SK-N-MC (cell line): ENCODE measurements around the gene EXOSC6.
"Not testable (repeated sequence)": the region's sequence is repeated elsewhere in the genome, so short reads cannot be mapped to it uniquely, and the experiment has no call there.

Source experiments
- DNase-seq: peaks from one replicate; pipeline ENCODE4 v3.0.0-alpha.2; 2011; ENCODE audit warnings: low read depth, low spot score
- H3K27ac ChIP-seq: fragments of 200-600 bp; sonication (generic); 2 replicates; pipeline ENCODE4 v1.5.1; 2016; ENCODE audit warnings: mixed run types
- H3K36me3 ChIP-seq: fragments of 200-600 bp; sonication (generic); 2 replicates; pipeline ENCODE4 v1.6.1; 2017; ENCODE audit warnings: antibody characterized with exemption, low read length, mixed read lengths; ENCODE audit not compliant: insufficient read depth
- H3K4me3 ChIP-seq: fragments of 200-600 bp; sonication (generic); 2 replicates; pipeline ENCODE4 v1.5.1; 2016
- H3K9ac ChIP-seq: fragments of 200-600 bp; sonication (generic); 2 replicates; pipeline ENCODE4 v1.8.0; 2017; ENCODE audit warnings: mixed run types, mixed read lengths; ENCODE audit not compliant: insufficient read length
- H3K9me3 ChIP-seq: fragments of 200-600 bp; sonication (generic); 2 replicates; pipeline ENCODE4 v1.6.1; 2017; ENCODE audit warnings: low read depth, mild to moderate bottlenecking, antibody characterized with exemption, low read length, moderate library complexity, mixed read lengths

Gene EXOSC6

GRCh38 chr16:70204010-70204409 lies 47.7 kb downstream of the EXOSC6 start:
- not testable (repeated sequence) for DNase-seq, H3K9me3 ChIP-seq, H3K27ac ChIP-seq, H3K36me3 ChIP-seq, H3K4me3 ChIP-seq, H3K9ac ChIP-seq

- H3K9me3 ChIP-seq, H3K27ac ChIP-seq, H3K9ac ChIP-seq, H3K36me3 ChIP-seq, H3K4me3 ChIP-seq, DNase-seq: not testable (repeated sequence)
Measured at GRCh38 chr16:70203508-70203907, 48.2 kb downstream of the EXOSC6 start.

GRCh38 chr16:70200063-70200462 lies 51.7 kb downstream of the EXOSC6 start:
- not testable (repeated sequence) for DNase-seq, H3K9ac ChIP-seq, H3K9me3 ChIP-seq, H3K27ac ChIP-seq, H3K36me3 ChIP-seq, H3K4me3 ChIP-seq

- not testable (repeated sequence) for H3K9ac ChIP-seq, H3K4me3 ChIP-seq, H3K27ac ChIP-seq, H3K9me3 ChIP-seq, DNase-seq, H3K36me3 ChIP-seq
Measured at GRCh38 chr16:70199170-70199569, 52.6 kb downstream of the EXOSC6 start.

- H3K27ac ChIP-seq, H3K9me3 ChIP-seq, H3K36me3 ChIP-seq, H3K9ac ChIP-seq, DNase-seq, H3K4me3 ChIP-seq: not testable (repeated sequence)
Measured at GRCh38 chr16:70198666-70199065, 53.1 kb downstream of the EXOSC6 start.

GRCh38 chr16:70198230-70198629 lies 53.5 kb downstream of the EXOSC6 start:
- H3K4me3 ChIP-seq, H3K27ac ChIP-seq, DNase-seq, H3K9ac ChIP-seq, H3K36me3 ChIP-seq, H3K9me3 ChIP-seq: not testable (repeated sequence)

GRCh38 chr16:70197611-70198010 lies 54.1 kb downstream of the EXOSC6 start:
- H3K9me3 ChIP-seq, H3K36me3 ChIP-seq, H3K4me3 ChIP-seq, DNase-seq, H3K27ac ChIP-seq, H3K9ac ChIP-seq: not testable (repeated sequence)
